ENCODE measurements around the gene CIDEA.
A peak's percentile ranks its signal among the peaks of the same experiment; 100 is the strongest.

DNA sequence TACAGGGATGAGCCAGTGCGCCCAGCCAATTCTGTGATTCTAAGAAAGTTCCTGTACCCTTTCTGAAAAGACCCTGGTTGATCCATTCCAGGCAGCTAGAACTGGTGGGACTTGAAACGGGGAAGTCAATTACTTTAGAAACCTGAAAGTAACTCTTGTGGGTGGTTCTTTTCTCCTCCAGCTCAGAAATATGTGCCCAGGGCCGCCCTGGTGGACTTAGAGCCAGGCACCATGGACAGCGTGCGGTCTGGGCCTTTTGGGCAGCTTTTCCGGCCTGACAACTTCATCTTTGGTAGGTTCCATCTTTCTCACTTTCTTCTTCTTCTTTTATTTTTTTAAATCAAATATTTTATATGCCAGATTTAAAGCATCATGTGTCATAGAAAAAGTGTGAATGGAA is 56.6 kb downstream of the CIDEA start:
- TF ChIP-seq, protein P1, sequence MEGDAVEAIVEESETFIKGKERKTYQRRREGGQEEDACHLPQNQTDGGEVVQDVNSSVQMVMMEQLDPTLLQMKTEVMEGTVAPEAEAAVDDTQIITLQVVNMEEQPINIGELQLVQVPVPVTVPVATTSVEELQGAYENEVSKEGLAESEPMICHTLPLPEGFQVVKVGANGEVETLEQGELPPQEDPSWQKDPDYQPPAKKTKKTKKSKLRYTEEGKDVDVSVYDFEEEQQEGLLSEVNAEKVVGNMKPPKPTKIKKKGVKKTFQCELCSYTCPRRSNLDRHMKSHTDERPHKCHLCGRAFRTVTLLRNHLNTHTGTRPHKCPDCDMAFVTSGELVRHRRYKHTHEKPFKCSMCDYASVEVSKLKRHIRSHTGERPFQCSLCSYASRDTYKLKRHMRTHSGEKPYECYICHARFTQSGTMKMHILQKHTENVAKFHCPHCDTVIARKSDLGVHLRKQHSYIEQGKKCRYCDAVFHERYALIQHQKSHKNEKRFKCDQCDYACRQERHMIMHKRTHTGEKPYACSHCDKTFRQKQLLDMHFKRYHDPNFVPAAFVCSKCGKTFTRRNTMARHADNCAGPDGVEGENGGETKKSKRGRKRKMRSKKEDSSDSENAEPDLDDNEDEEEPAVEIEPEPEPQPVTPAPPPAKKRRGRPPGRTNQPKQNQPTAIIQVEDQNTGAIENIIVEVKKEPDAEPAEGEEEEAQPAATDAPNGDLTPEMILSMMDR (IDR thresholded peaks at IDR 0.05; ENCODE audit: insufficient read depth, low read length), result no peak
- TF ChIP-seq POLR2AphosphoS5 (IDR thresholded peaks at IDR 0.05; ENCODE audit: low read depth), result no peak
- TF ChIP-seq, protein P2, sequence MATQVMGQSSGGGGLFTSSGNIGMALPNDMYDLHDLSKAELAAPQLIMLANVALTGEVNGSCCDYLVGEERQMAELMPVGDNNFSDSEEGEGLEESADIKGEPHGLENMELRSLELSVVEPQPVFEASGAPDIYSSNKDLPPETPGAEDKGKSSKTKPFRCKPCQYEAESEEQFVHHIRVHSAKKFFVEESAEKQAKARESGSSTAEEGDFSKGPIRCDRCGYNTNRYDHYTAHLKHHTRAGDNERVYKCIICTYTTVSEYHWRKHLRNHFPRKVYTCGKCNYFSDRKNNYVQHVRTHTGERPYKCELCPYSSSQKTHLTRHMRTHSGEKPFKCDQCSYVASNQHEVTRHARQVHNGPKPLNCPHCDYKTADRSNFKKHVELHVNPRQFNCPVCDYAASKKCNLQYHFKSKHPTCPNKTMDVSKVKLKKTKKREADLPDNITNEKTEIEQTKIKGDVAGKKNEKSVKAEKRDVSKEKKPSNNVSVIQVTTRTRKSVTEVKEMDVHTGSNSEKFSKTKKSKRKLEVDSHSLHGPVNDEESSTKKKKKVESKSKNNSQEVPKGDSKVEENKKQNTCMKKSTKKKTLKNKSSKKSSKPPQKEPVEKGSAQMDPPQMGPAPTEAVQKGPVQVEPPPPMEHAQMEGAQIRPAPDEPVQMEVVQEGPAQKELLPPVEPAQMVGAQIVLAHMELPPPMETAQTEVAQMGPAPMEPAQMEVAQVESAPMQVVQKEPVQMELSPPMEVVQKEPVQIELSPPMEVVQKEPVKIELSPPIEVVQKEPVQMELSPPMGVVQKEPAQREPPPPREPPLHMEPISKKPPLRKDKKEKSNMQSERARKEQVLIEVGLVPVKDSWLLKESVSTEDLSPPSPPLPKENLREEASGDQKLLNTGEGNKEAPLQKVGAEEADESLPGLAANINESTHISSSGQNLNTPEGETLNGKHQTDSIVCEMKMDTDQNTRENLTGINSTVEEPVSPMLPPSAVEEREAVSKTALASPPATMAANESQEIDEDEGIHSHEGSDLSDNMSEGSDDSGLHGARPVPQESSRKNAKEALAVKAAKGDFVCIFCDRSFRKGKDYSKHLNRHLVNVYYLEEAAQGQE (IDR thresholded peaks at IDR 0.05; ENCODE audit: insufficient replicate concordance, low read depth), result peak; percentile 87

Measured in HL-60 (cell line).